ENCODE results near the gene RAB11FIP4. TPM values are rescaled to one million over a fixed set of nuclear protein-coding genes. Genes with fewer than 3 reads are reported as not detected.
A peak's percentile ranks its signal among the peaks of the same experiment; 100 is the strongest.

RAB11FIP4 gene
- total RNA-seq, 2 experiments from 2014 or later = 23.9 to 35.5 TPM

GRCh38 chr17:31510308-31511194, 119.1 kb downstream of the RAB11FIP4 start:
- DNase-seq (no peak), ATAC-seq (no peak)
- Mint-ChIP-seq H3K4me1 (peaks cover 48% of the 10 kb centered on the region), H3K4me3 (peak overlapping the region; percentile 76), H3K9me3 (ENCODE audit: low read depth) (no peaks in the 10 kb centered on the region), H3K27ac (peak overlapping the region; percentile 98), H3K36me3 (peaks cover 7% of the 10 kb centered on the region), H3K27me3 (no peaks in the 10 kb centered on the region)
- CTCF ChIA-PET = interaction anchor here (0.9 to 4.4 kb wide), 8 partner anchors 9 to 121 kb away, joined by 3 to 50 read pairs (median 14); no protein-coding TSS in a partner anchor

GRCh38 chr17:31511195-31511578, 119.7 kb downstream of the RAB11FIP4 start:
- CTCF ChIA-PET = interaction anchor here (1.8 to 4.4 kb wide), 4 partner anchors 10 to 74 kb away, joined by 4 to 50 read pairs (median 12); no protein-coding TSS in a partner anchor
- peaks cover 53% of the 10 kb centered on the region for H3K4me1 Mint-ChIP-seq
- peaks cover 5% of the 10 kb centered on the region for H3K36me3 Mint-ChIP-seq

GRCh38 chr17:31511580-31511979, 120.1 kb downstream of the RAB11FIP4 start:
- CTCF ChIA-PET = interaction anchor here (1.9 to 4.4 kb wide), 3 partner anchors 18 to 74 kb away, joined by 4 to 50 read pairs (median 15); no protein-coding TSS in a partner anchor
- ATAC-seq (no peak), DNase-seq (no peak)
- peaks cover 52% of the 10 kb centered on the region for H3K4me1 Mint-ChIP-seq
- no peaks in the 10 kb centered on the region for H3K9me3 Mint-ChIP-seq (ENCODE audit: low read depth)
- peaks cover 3% of the 10 kb centered on the region for H3K36me3 Mint-ChIP-seq
- no peak overlapping the region for H3K4me3 Mint-ChIP-seq
- H3K27me3 Mint-ChIP-seq = no peaks in the 10 kb centered on the region
- H3K27ac Mint-ChIP-seq = peak overlapping the region; percentile 98

More at GRCh38 chr17:31511195-31511578, 119.7 kb downstream of the RAB11FIP4 start:
- Mint-ChIP-seq H3K9me3 (ENCODE audit: low read depth) (no peaks in the 10 kb centered on the region), H3K27ac (peak overlapping the region; percentile 98), H3K4me3 (no peak overlapping the region), H3K27me3 (no peaks in the 10 kb centered on the region)
- DNase-seq (no peak), ATAC-seq (no peak)

- DNase-seq = no peak
- ATAC-seq = no peak
- peaks cover 3% of the 10 kb centered on the region for H3K36me3 Mint-ChIP-seq
- CTCF ChIA-PET = interaction anchor here (1.9 to 4.4 kb wide), 3 partner anchors 19 to 75 kb away, joined by 4 to 50 read pairs (median 15); no protein-coding TSS in a partner anchor
- no peaks in the 10 kb centered on the region for H3K9me3 Mint-ChIP-seq (ENCODE audit: low read depth)
- H3K4me3 Mint-ChIP-seq = no peak overlapping the region
- no peaks in the 10 kb centered on the region for H3K27me3 Mint-ChIP-seq
- H3K4me1 Mint-ChIP-seq = peaks cover 51% of the 10 kb centered on the region
- H3K27ac Mint-ChIP-seq = no peak overlapping the region
Observed at GRCh38 chr17:31512104-31512740, 120.7 kb downstream of the RAB11FIP4 start.

- CTCF ChIA-PET = interaction anchor here (1.9 to 3.2 kb wide), 2 partner anchors 25 to 76 kb away, joined by 4 to 15 read pairs; no protein-coding TSS in a partner anchor
- H3K27ac Mint-ChIP-seq = no peak overlapping the region
- ATAC-seq (no peak), DNase-seq (no peak)
- no peaks in the 10 kb centered on the region for H3K9me3 Mint-ChIP-seq (ENCODE audit: low read depth)
- peaks cover 5% of the 10 kb centered on the region for H3K36me3 Mint-ChIP-seq
- no peak overlapping the region for H3K4me3 Mint-ChIP-seq
- H3K4me1 Mint-ChIP-seq = peaks cover 52% of the 10 kb centered on the region
- no peaks in the 10 kb centered on the region for H3K27me3 Mint-ChIP-seq
Observed at GRCh38 chr17:31512796-31513195, 121.3 kb downstream of the RAB11FIP4 start.

- no peak overlapping the region for H3K4me3 Mint-ChIP-seq
- no peaks in the 10 kb centered on the region for H3K27me3 Mint-ChIP-seq
- DNase-seq (no peak), ATAC-seq (no peak)
- peaks cover 42% of the 10 kb centered on the region for H3K4me1 Mint-ChIP-seq
- no peaks in the 10 kb centered on the region for H3K9me3 Mint-ChIP-seq (ENCODE audit: low read depth)
- H3K27ac Mint-ChIP-seq = no peak overlapping the region
- CTCF ChIA-PET = no interaction called here
- H3K36me3 Mint-ChIP-seq = peaks cover 10% of the 10 kb centered on the region
Observed at GRCh38 chr17:31513731-31514427, 122.4 kb downstream of the RAB11FIP4 start.

- Mint-ChIP-seq H3K27me3 (no peaks in the 10 kb centered on the region), H3K4me3 (no peak overlapping the region), H3K27ac (no peak overlapping the region), H3K9me3 (ENCODE audit: low read depth) (no peaks in the 10 kb centered on the region), H3K36me3 (peaks cover 9% of the 10 kb centered on the region), H3K4me1 (peaks cover 31% of the 10 kb centered on the region)
- CTCF ChIA-PET = interaction anchor here (1.4 kb wide), 1 partner anchor 78 kb away, joined by 3 read pairs; no protein-coding TSS in a partner anchor
- no peak for ATAC-seq
- DNase-seq = no peak
Observed at GRCh38 chr17:31515267-31515666, 123.8 kb downstream of the RAB11FIP4 start.

- H3K9me3 Mint-ChIP-seq (ENCODE audit: low read depth) = no peaks in the 10 kb centered on the region
- H3K36me3 Mint-ChIP-seq = peaks cover 16% of the 10 kb centered on the region
- no peaks in the 10 kb centered on the region for H3K27me3 Mint-ChIP-seq
- no peak overlapping the region for H3K4me3 Mint-ChIP-seq
- H3K27ac Mint-ChIP-seq = no peak overlapping the region
- peaks cover 18% of the 10 kb centered on the region for H3K4me1 Mint-ChIP-seq
- DNase-seq (no peak), ATAC-seq (no peak)
- CTCF ChIA-PET = interaction anchor here (0.8 to 2.5 kb wide), 7 partner anchors 9 to 325 kb away, joined by 3 to 10 read pairs (median 4); no protein-coding TSS in a partner anchor
Observed at GRCh38 chr17:31517524-31517923, 126.0 kb downstream of the RAB11FIP4 start.

- ATAC-seq (no peak), DNase-seq (no peak)
- H3K4me3 Mint-ChIP-seq = no peak overlapping the region
- peaks cover 18% of the 10 kb centered on the region for H3K4me1 Mint-ChIP-seq
- H3K27me3 Mint-ChIP-seq = no peaks in the 10 kb centered on the region
- peaks cover 20% of the 10 kb centered on the region for H3K36me3 Mint-ChIP-seq
- H3K9me3 Mint-ChIP-seq (ENCODE audit: low read depth) = no peaks in the 10 kb centered on the region
- CTCF ChIA-PET = interaction anchor here (1.0 to 2.5 kb wide), 5 partner anchors 10 to 324 kb away, joined by 3 to 10 read pairs (median 5); no protein-coding TSS in a partner anchor
- H3K27ac Mint-ChIP-seq = no peak overlapping the region
Observed at GRCh38 chr17:31518478-31518877, 127.0 kb downstream of the RAB11FIP4 start.

- DNase-seq = no peak
- no peak overlapping the region for H3K27ac Mint-ChIP-seq
- ATAC-seq = no peak
- no peaks in the 10 kb centered on the region for H3K27me3 Mint-ChIP-seq
- peaks cover 7% of the 10 kb centered on the region for H3K4me1 Mint-ChIP-seq
- peaks cover 29% of the 10 kb centered on the region for H3K36me3 Mint-ChIP-seq
- CTCF ChIA-PET = interaction anchor here (1.2 to 5.7 kb wide), 5 partner anchors 11 to 133 kb away, joined by 3 to 31 read pairs (median 4); no protein-coding TSS in a partner anchor
- H3K4me3 Mint-ChIP-seq = no peak overlapping the region
- H3K9me3 Mint-ChIP-seq (ENCODE audit: low read depth) = no peaks in the 10 kb centered on the region
Observed at GRCh38 chr17:31521632-31522283, 130.3 kb downstream of the RAB11FIP4 start.

GRCh38 chr17:31522284-31522931, 130.9 kb downstream of the RAB11FIP4 start:
- Mint-ChIP-seq H3K9me3 (ENCODE audit: low read depth) (no peaks in the 10 kb centered on the region), H3K27me3 (no peaks in the 10 kb centered on the region), H3K36me3 (peaks cover 29% of the 10 kb centered on the region), H3K4me3 (no peak overlapping the region), H3K27ac (no peak overlapping the region), H3K4me1 (peaks cover 6% of the 10 kb centered on the region)
- ATAC-seq (no peak), DNase-seq (no peak)
- CTCF ChIA-PET = interaction anchor here (0.5 to 5.7 kb wide), 8 partner anchors 12 to 423 kb away, joined by 3 to 31 read pairs (median 4); no protein-coding TSS in a partner anchor

GRCh38 chr17:31522987-31523495, 131.6 kb downstream of the RAB11FIP4 start:
- Mint-ChIP-seq H3K4me1 (peaks cover 1% of the 10 kb centered on the region), H3K36me3 (peaks cover 27% of the 10 kb centered on the region), H3K27me3 (no peaks in the 10 kb centered on the region), H3K9me3 (ENCODE audit: low read depth) (no peaks in the 10 kb centered on the region), H3K4me3 (no peak overlapping the region), H3K27ac (no peak overlapping the region)
- no peak for ATAC-seq
- no peak for DNase-seq
- CTCF ChIA-PET = interaction anchor here (0.5 to 5.7 kb wide), 10 partner anchors 13 to 424 kb away, joined by 3 to 31 read pairs (median 4); no protein-coding TSS in a partner anchor
